HFFc6 (cell line): ENCODE data around the gene SRGAP1. TPM values are rescaled to one million over a fixed set of nuclear protein-coding genes. Genes with fewer than 3 reads are reported as not detected.

ENCODE experiments used
- DNase-seq: peaks from one replicate; pipeline ENCODE4 v3.0.0-alpha.2; 2018
- H3K27ac Mint-ChIP-seq: 2 replicates; pipeline ENCODE4 v1.8.0; 2020; ENCODE audit warnings: mild to moderate bottlenecking, mixed read lengths
- H3K27me3 Mint-ChIP-seq: 2 replicates; pipeline ENCODE4 v1.8.0; 2021; ENCODE audit warnings: mild to moderate bottlenecking, moderate library complexity, mixed read lengths; ENCODE audit not compliant: insufficient read depth
- H3K36me3 Mint-ChIP-seq: 2 replicates; pipeline ENCODE4 v1.8.0; 2021; ENCODE audit warnings: low read depth, mixed read lengths
- H3K4me1 Mint-ChIP-seq: 2 replicates; pipeline ENCODE4 v1.8.0; 2020; ENCODE audit warnings: low read depth, mixed read lengths
- H3K4me3 Mint-ChIP-seq: 2 replicates; pipeline ENCODE4 v1.8.0; 2020; ENCODE audit warnings: mild to moderate bottlenecking, moderate library complexity, mixed read lengths
- H3K9me3 Mint-ChIP-seq: 2 replicates; pipeline ENCODE4 v1.8.0; 2020; ENCODE audit warnings: mild to moderate bottlenecking, mixed read lengths
- total RNA-seq, 6 experiments: library from RNA; stranded (reverse); fragmentation: NEBNext Ultra II Directional; extraction: Animal tissue kit (Norgen Biotek cat#: 25700); gene quantifications; 2 replicates in 1 of 6; 3 replicates in 5 of 6; pipeline ENCODE4 v1.2.3, GENCODE V29; 2021
- TF ChIP-seq, protein P1 (sequence below): fragments of 200-600 bp; sonication (generic); IDR thresholded peaks from 2 replicates; pipeline ENCODE4 v1.5.0; 2021; ENCODE audit warnings: antibody characterized with exemption, mild to moderate bottlenecking

The SRGAP1 gene
- total RNA-seq, 6 experiments from 2014 or later: 35.7 to 45.8 (median 40.9) TPM

- Mint-ChIP-seq H3K36me3 (peaks cover 21% of the 10 kb centered on the region), H3K9me3 (no peaks in the 10 kb centered on the region), H3K27ac (peak overlapping the region; percentile 93), H3K4me1 (peaks cover 73% of the 10 kb centered on the region), H3K27me3 (no peaks in the 10 kb centered on the region), H3K4me3 (no peak overlapping the region)
- DNase-seq: no peak
- TF ChIP-seq, protein P1, sequence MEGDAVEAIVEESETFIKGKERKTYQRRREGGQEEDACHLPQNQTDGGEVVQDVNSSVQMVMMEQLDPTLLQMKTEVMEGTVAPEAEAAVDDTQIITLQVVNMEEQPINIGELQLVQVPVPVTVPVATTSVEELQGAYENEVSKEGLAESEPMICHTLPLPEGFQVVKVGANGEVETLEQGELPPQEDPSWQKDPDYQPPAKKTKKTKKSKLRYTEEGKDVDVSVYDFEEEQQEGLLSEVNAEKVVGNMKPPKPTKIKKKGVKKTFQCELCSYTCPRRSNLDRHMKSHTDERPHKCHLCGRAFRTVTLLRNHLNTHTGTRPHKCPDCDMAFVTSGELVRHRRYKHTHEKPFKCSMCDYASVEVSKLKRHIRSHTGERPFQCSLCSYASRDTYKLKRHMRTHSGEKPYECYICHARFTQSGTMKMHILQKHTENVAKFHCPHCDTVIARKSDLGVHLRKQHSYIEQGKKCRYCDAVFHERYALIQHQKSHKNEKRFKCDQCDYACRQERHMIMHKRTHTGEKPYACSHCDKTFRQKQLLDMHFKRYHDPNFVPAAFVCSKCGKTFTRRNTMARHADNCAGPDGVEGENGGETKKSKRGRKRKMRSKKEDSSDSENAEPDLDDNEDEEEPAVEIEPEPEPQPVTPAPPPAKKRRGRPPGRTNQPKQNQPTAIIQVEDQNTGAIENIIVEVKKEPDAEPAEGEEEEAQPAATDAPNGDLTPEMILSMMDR: no peak
These were observed 124.2 kb downstream of the SRGAP1 start for GRCh38 chr12:63968673-63969072.

DNA sequence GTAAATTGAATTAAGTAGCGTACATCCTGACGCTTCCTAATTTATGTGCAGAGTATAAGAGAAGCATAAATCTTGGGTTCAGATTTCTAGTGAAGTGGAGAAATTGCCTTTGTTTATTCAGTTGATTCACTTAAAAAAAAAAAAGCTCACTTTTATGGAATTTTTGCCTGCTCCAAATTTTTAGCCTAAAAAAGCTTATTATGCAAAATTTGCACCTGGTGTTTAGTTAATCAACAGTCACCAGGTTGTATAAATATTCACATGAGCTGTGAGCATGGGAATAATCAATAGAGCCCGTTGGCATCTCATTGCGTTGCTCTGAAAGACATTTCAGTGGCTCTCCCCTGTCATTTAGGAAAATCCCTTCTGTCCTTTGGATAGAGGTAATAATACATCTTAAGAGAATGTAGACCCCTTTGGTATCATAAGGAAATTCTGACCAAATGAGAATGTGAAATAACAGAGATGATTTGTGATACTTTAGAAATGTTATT is 132.4 kb downstream of the SRGAP1 start:
- Mint-ChIP-seq H3K9me3 (peaks cover 17% of the 10 kb centered on the region), H3K27ac (peak overlapping the region; percentile 84), H3K4me1 (peaks cover 87% of the 10 kb centered on the region), H3K36me3 (peaks cover 31% of the 10 kb centered on the region), H3K27me3 (peaks cover 8% of the 10 kb centered on the region; the same call in 1 of the 2 replicates), H3K4me3 (no peak overlapping the region; the same call in 1 of the 2 replicates)
- DNase-seq: no peak
- TF ChIP-seq, protein P1: no peak

GRCh38 chr12:63977441-63977840 is 132.9 kb downstream of the SRGAP1 start:
- peak overlapping the region; percentile 84 for H3K27ac Mint-ChIP-seq

DNA sequence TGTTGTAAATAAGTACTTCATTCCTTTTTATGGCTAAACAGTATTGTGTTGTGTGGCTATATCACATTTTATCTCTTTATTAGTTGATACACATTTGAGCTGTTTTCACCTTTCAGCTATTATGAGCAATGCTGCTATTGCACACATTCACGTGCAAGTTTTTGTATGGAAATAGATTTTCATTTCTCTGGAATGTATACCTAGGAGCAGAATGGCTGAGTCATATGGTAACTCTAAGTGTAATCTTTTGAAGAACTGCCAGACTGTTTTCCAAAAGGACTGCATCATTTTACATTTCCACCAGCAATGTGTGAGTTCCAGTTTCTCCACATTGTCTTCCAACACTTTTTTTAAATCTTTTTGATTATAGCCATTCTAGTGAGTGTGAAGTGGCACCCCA is 134.0 kb downstream of the SRGAP1 start:
- peaks cover 17% of the 10 kb centered on the region for H3K9me3 Mint-ChIP-seq
- DNase-seq: peak; percentile 82
- H3K27me3 Mint-ChIP-seq: peaks cover 8% of the 10 kb centered on the region; the same call in 1 of the 2 replicates
- peaks cover 96% of the 10 kb centered on the region for H3K4me1 Mint-ChIP-seq
- H3K4me3 Mint-ChIP-seq: peak overlapping the region; percentile 46
- TF ChIP-seq, protein P1: no peak
- peaks cover 35% of the 10 kb centered on the region for H3K36me3 Mint-ChIP-seq
- peak overlapping the region; percentile 84 for H3K27ac Mint-ChIP-seq

More at GRCh38 chr12:63977441-63977840, 132.9 kb downstream of the SRGAP1 start:
- Mint-ChIP-seq H3K4me1 (peaks cover 87% of the 10 kb centered on the region), H3K4me3 (peak overlapping the region; percentile 29; the same call in 1 of the 2 replicates), H3K27me3 (peaks cover 8% of the 10 kb centered on the region; the same call in 1 of the 2 replicates), H3K36me3 (peaks cover 33% of the 10 kb centered on the region), H3K9me3 (peaks cover 17% of the 10 kb centered on the region)
- peak; percentile 8 for DNase-seq
- TF ChIP-seq, protein P1: no peak

GRCh38 chr12:63980211-63980610 is 135.7 kb downstream of the SRGAP1 start:
- Mint-ChIP-seq H3K27ac (0 out of 2 replicates have a peak overlapping the region, but pooled peaks have one; percentile 84), H3K4me3 (no peak overlapping the region), H3K4me1 (peaks cover 85% of the 10 kb centered on the region), H3K27me3 (peaks cover 6% of the 10 kb centered on the region), H3K36me3 (peaks cover 45% of the 10 kb centered on the region), H3K9me3 (peaks cover 17% of the 10 kb centered on the region)
- TF ChIP-seq, protein P1: no peak
- DNase-seq: no peak
